HepG2 (cell line): Measurements from ENCODE around the gene PIK3CD.

Experiments
- CEBPG ChIP-seq: IDR thresholded peaks from 2 replicates; pipeline ENCODE4 v1.6.1; 2016
- EP300 ChIP-seq, 3 experiments: sonication (generic) in 1 of 3; formaldehyde crosslinking in 1 of 3; IDR thresholded peaks; 2 replicates each; pipeline versions ENCODE4 v1.5.1 to v1.6.1; 2011 to 2020; ENCODE audit warnings: low read depth in 2 of 3, low read length in 2 of 3, borderline replicate concordance in 1 of 3, improper control_type of control experiment in 1 of 3, mild to moderate bottlenecking in 1 of 3, missing genetic modification reagents in 1 of 3, moderate library complexity in 1 of 3

DNA sequence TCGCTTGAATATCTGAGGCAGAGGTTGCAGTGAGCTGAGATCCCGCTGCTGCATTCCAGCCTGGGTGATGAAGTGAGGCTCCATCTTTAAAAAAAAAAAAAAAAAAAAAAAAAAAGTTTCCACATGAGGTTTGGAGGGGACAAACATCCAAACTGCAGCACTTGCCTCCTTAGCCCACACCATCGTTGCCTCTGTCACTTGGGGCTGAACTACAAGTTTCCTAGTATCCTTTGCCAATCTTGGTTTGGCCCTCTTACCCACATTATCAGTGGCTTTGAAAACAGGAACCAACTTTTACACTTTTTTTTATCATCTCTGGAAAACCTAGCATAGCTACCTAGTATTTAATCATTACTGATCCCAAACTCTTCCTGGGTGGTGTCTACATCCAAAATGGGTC, 113.0 kb downstream of the PIK3CD start:
- TF ChIP-seq CEBPG = no peak
- no peak for TF ChIP-seq EP300 (IDR thresholded peaks at IDR 0.05; ENCODE audit: low read depth in 2 of 2, low read length in 2 of 2)
- no peak for TF ChIP-seq EP300 (CRISPR knock-in tag; IDR thresholded peaks at IDR 0.05; ENCODE audit: borderline replicate concordance)
